ENCODE data around the gene WIPF2. TPM values are rescaled to one million over a fixed set of nuclear protein-coding genes. Genes with fewer than 3 reads are reported as not detected.
"Not testable (repeated sequence)": the region's sequence is repeated elsewhere in the genome, so short reads cannot be mapped to it uniquely, and the experiment has no call there.

The WIPF2 gene
- total RNA-seq, 1 experiment from 2014 or later = 9.1 TPM

- no peak for DNase-seq (ENCODE audit: low read depth)
- in situ Hi-C loops (cut with HindIII; ENCODE audit: low pct_unique_long_range_greater_than_20kb, low sequenced_read_pairs) = no loop called here
These were observed 84.8 kb downstream of the WIPF2 start for GRCh38 chr17:40303708-40304551.

- in situ Hi-C loops (cut with HindIII; ENCODE audit: low pct_unique_long_range_greater_than_20kb, low sequenced_read_pairs); DNase-seq (ENCODE audit: low read depth): not testable (repeated sequence)
These were observed 85.4 kb downstream of the WIPF2 start for GRCh38 chr17:40304552-40304863.

GRCh38 chr17:40304866-40305265 lies 85.8 kb downstream of the WIPF2 start:
- in situ Hi-C loops (cut with HindIII; ENCODE audit: low pct_unique_long_range_greater_than_20kb, low sequenced_read_pairs); DNase-seq (ENCODE audit: low read depth): not testable (repeated sequence)

GRCh38 chr17:40306395-40306794 lies 87.3 kb downstream of the WIPF2 start:
- in situ Hi-C loops (cut with HindIII; ENCODE audit: low pct_unique_long_range_greater_than_20kb, low sequenced_read_pairs) = no loop called here
- DNase-seq (ENCODE audit: low read depth) = no peak

GRCh38 chr17:40307001-40307730 lies 88.1 kb downstream of the WIPF2 start:
- in situ Hi-C loops (cut with HindIII; ENCODE audit: low pct_unique_long_range_greater_than_20kb, low sequenced_read_pairs) = no loop called here
- no peak for DNase-seq (ENCODE audit: low read depth)

GRCh38 chr17:40307740-40308239 lies 88.7 kb downstream of the WIPF2 start:
- DNase-seq (ENCODE audit: low read depth) = no peak
- in situ Hi-C loops (cut with HindIII; ENCODE audit: low pct_unique_long_range_greater_than_20kb, low sequenced_read_pairs) = no loop called here

GRCh38 chr17:40309031-40309948 lies 90.2 kb downstream of the WIPF2 start, which contains the start of gene RARA:
Gene RARA (plus strand): TSS chr17:40309180. CDS start chr17:40331219, 22,039 bp downstream.
- DNase-seq (ENCODE audit: low read depth) = peak; percentile 61
- in situ Hi-C loops (cut with HindIII; ENCODE audit: low pct_unique_long_range_greater_than_20kb, low sequenced_read_pairs) = no loop called here

- in situ Hi-C loops (cut with HindIII; ENCODE audit: low pct_unique_long_range_greater_than_20kb, low sequenced_read_pairs) = no loop called here
- DNase-seq (ENCODE audit: low read depth) = no peak
These were observed 90.9 kb downstream of the WIPF2 start for GRCh38 chr17:40309949-40310510.

GRCh38 chr17:40310882-40311391 lies 91.8 kb downstream of the WIPF2 start:
- no peak for DNase-seq (ENCODE audit: low read depth)
- in situ Hi-C loops (cut with HindIII; ENCODE audit: low pct_unique_long_range_greater_than_20kb, low sequenced_read_pairs) = no loop called here

GRCh38 chr17:40311575-40311974 lies 92.5 kb downstream of the WIPF2 start:
- no peak for DNase-seq (ENCODE audit: low read depth)
- in situ Hi-C loops (cut with HindIII; ENCODE audit: low pct_unique_long_range_greater_than_20kb, low sequenced_read_pairs) = no loop called here

GRCh38 chr17:40312131-40312731 lies 93.1 kb downstream of the WIPF2 start:
- in situ Hi-C loops (cut with HindIII; ENCODE audit: low pct_unique_long_range_greater_than_20kb, low sequenced_read_pairs) = no loop called here
- no peak for DNase-seq (ENCODE audit: low read depth)

GRCh38 chr17:40312893-40313667 lies 94.0 kb downstream of the WIPF2 start:
- in situ Hi-C loops (cut with HindIII; ENCODE audit: low pct_unique_long_range_greater_than_20kb, low sequenced_read_pairs) = no loop called here
- no peak for DNase-seq (ENCODE audit: low read depth)

- in situ Hi-C loops (cut with HindIII; ENCODE audit: low pct_unique_long_range_greater_than_20kb, low sequenced_read_pairs) = no loop called here
- peak; percentile 59 for DNase-seq (ENCODE audit: low read depth)
These were observed 94.8 kb downstream of the WIPF2 start for GRCh38 chr17:40313668-40314583.

GRCh38 chr17:40314584-40314956 lies 95.5 kb downstream of the WIPF2 start:
- in situ Hi-C loops (cut with HindIII; ENCODE audit: low pct_unique_long_range_greater_than_20kb, low sequenced_read_pairs) = no loop called here
- DNase-seq (ENCODE audit: low read depth) = peak; percentile 91

- no peak for DNase-seq (ENCODE audit: low read depth)
- in situ Hi-C loops (cut with HindIII; ENCODE audit: low pct_unique_long_range_greater_than_20kb, low sequenced_read_pairs) = no loop called here
These were observed 96.1 kb downstream of the WIPF2 start for GRCh38 chr17:40315206-40315605.

Measured in Caki2 (cell line).